ENCODE results near the gene ATPAF2.

The ATPAF2 gene

DNA sequence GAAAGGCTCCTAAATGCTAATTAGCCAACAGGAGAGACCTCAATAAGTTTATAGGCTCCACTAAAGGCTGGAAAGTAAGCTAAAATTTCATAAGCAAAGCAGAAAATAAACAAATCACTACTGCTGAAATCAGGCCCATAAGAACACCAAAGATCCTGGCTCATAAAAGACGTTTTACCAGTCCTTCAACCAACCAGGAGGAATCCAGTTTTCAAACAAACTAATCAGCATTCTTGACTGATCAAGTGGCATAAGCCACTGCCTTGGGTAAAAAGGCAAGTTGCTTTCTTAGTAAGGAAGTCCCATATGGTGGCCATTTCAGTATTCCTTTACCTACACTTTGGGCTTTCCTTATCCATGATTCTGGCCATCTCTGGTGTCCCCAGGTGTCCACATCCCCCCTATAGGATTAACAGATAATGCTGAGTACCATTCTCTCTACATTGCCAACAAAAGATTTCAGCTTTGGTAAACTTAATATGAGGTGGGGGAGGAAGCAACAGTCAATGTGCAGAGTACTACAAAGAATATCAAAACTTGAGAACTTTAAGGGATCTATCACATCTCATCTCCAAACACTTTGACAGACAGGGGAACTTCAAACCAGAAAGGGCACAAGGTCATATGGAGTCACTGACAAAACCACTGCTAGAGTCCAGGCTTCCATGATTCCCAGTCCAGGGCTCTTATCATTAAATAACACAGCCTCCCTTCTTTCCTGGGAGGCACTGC lies 68.1 kb downstream of the ATPAF2 start:
- no peaks in the 10 kb centered on the region for H3K27me3 ChIP-seq
- peak overlapping the region in 2 of 11 experiments; percentile 83 to 85; a peak in 1 of 22 replicates for H3K27ac ChIP-seq
- H3K9ac ChIP-seq: peak overlapping the region; percentile 79 to 89 (median 83); a peak in 20 of 22 replicates
- no peak for TF ChIP-seq Cebpa-rat (IDR thresholded peaks at IDR 0.05)
- no peaks in the 10 kb centered on the region for H3K9me3 ChIP-seq (replicated peaks in 1 of 11)
- H3K4me2 ChIP-seq: peak overlapping the region; percentile 93 to 100 (median 99)
- H4K20me1 ChIP-seq: peaks cover 8 to 34% (median 25%) of the 10 kb centered on the region in 11 experiments; a peak in 16 of 22 replicates
- peak overlapping the region; percentile 75 to 95 (median 84) for H3K4me3 ChIP-seq
- peaks cover 13 to 33% (median 20%) of the 10 kb centered on the region in 10 experiments for H3K4me1 ChIP-seq
- H3K36me3 ChIP-seq: 0 out of 22 replicates have a peak, but pooled peaks cover 0 to under 1% (median 0%) of the 10 kb centered on the region in 11 experiments

Data from BLaER1 treated with 17β-estradiol and CSF1 and Interleukin-3, amounts not matched to agents 10 nM and 100 nM (cell line).